ENCODE results near the gene SEPTIN5.

Gene SEPTIN5

GRCh38 chr22:19735665-19736510 is 21.6 kb downstream of the SEPTIN5 start:
- no peak for FAIRE-seq

- FAIRE-seq, result no peak
These were observed 23.8 kb downstream of the SEPTIN5 start for GRCh38 chr22:19737846-19738663.

- no peak for FAIRE-seq
These were observed 24.6 kb downstream of the SEPTIN5 start for GRCh38 chr22:19738664-19739447.

GRCh38 chr22:19739448-19739895 is 25.2 kb downstream of the SEPTIN5 start:
- no peak for FAIRE-seq

GRCh38 chr22:19739911-19740449 is 25.7 kb downstream of the SEPTIN5 start:
- no peak for FAIRE-seq

- FAIRE-seq, result no peak
These were observed 26.3 kb downstream of the SEPTIN5 start for GRCh38 chr22:19740586-19740985.

GRCh38 chr22:19741053-19741452 is 26.8 kb downstream of the SEPTIN5 start:
- no peak for FAIRE-seq

- FAIRE-seq, result no peak
These were observed 28.1 kb downstream of the SEPTIN5 start for GRCh38 chr22:19742160-19743066.

- FAIRE-seq, result no peak
These were observed 28.8 kb downstream of the SEPTIN5 start for GRCh38 chr22:19743081-19743480.

GRCh38 chr22:19743651-19744050 is 29.3 kb downstream of the SEPTIN5 start:
- FAIRE-seq, result no peak

GRCh38 chr22:19744350-19745006 is 30.2 kb downstream of the SEPTIN5 start:
- FAIRE-seq, result no peak

- FAIRE-seq, result no peak
These were observed 31.1 kb downstream of the SEPTIN5 start for GRCh38 chr22:19745155-19746101.

GRCh38 chr22:19746726-19747125 is 32.4 kb downstream of the SEPTIN5 start:
- no peak for FAIRE-seq

- no peak for FAIRE-seq
These were observed 33.2 kb downstream of the SEPTIN5 start for GRCh38 chr22:19747551-19747950.

- no peak for FAIRE-seq
These were observed 33.8 kb downstream of the SEPTIN5 start for GRCh38 chr22:19748139-19748538.

GRCh38 chr22:19748991-19749664 is 34.8 kb downstream of the SEPTIN5 start:
- no peak for FAIRE-seq

GRCh38 chr22:19749876-19750275 is 35.6 kb downstream of the SEPTIN5 start:
- FAIRE-seq, result no peak

GRCh38 chr22:19750507-19751490 is 36.5 kb downstream of the SEPTIN5 start:
- no peak for FAIRE-seq

Measured in A204.1 (cell line).